Measurements from ENCODE around the gene ANKRD63.

GRCh38 chr15:40265355-40265754 is 17.5 kb downstream of the ANKRD63 start:
- TF ChIP-seq CTCF (IDR thresholded peaks at IDR 0.05; ENCODE audit: poor library complexity) (no peak), EZH2 (IDR thresholded peaks at IDR 0.05; ENCODE audit: borderline replicate concordance) (no peak), EZH2phosphoT487 (IDR thresholded peaks at IDR 0.05; ENCODE audit: low read depth, severe bottlenecking, unreplicated experiment) (no peak)

Data from hepatocyte (in vitro differentiated cells).